SU-DHL-6 (cell line): Measurements from ENCODE around the gene TEX22.

Experiments used
- H2AFZ ChIP-seq: fragments of 200-600 bp; sonication (generic); 2 replicates; pipeline ENCODE4 v1.6.1; 2014; ENCODE audit warnings: low read depth, mild to moderate bottlenecking, moderate library complexity, mixed read lengths, antibody characterized with exemption, low read length; ENCODE audit not compliant: severe bottlenecking
- H3F3A ChIP-seq: fragments of 200-600 bp; shearing (Covaris generic); 2 replicates; pipeline ENCODE4 v1.6.0; 2016; ENCODE audit warnings: antibody characterized with exemption, mild to moderate bottlenecking; ENCODE audit not compliant: insufficient read depth
- H3K27ac ChIP-seq: fragments of 200-600 bp; sonication (generic); 2 replicates; pipeline ENCODE4 v1.5.1; 2016; ENCODE audit warnings: low read depth, mild to moderate bottlenecking, low read length, moderate library complexity, mixed read lengths
- H3K27me3 ChIP-seq: fragments of 200-600 bp; sonication (generic), shearing (Covaris generic); 2 replicates; pipeline ENCODE4 v1.6.0; 2014; ENCODE audit warnings: mild to moderate bottlenecking, low read length
- H3K36me3 ChIP-seq: fragments of 200-600 bp; sonication (generic); 2 replicates; pipeline ENCODE4 v1.6.1; 2014; ENCODE audit warnings: mild to moderate bottlenecking, low read length, mixed read lengths
- H3K4me2 ChIP-seq: fragments of 300-600, 200-600 bp; shearing (Covaris generic), sonication (generic); 2 replicates; pipeline ENCODE4 v1.6.0; 2014; ENCODE audit warnings: low read length, low read depth, mild to moderate bottlenecking; ENCODE audit not compliant: poor library complexity, severe bottlenecking
- H3K4me3 ChIP-seq: fragments of 200-600 bp; sonication (generic); 2 replicates; pipeline ENCODE4 v1.5.1; 2014; ENCODE audit warnings: antibody characterized with exemption, low read length, mild to moderate bottlenecking, mixed read lengths; ENCODE audit not compliant: insufficient read depth, poor library complexity, severe bottlenecking
- H3K79me2 ChIP-seq: fragments of 200-600 bp; sonication (generic); 2 replicates; pipeline ENCODE4 v1.6.1; 2014; ENCODE audit warnings: mild to moderate bottlenecking, low read length, moderate library complexity; ENCODE audit not compliant: insufficient read depth
- H3K9ac ChIP-seq: fragments of 200-600 bp; sonication (generic); 2 replicates; pipeline ENCODE4 v1.7.0; 2014; ENCODE audit warnings: mild to moderate bottlenecking, low read length
- H3K9me2 ChIP-seq: fragments of 200-600 bp; sonication (generic); replicated peaks from 2 replicates; pipeline ENCODE4 v1.6.1; 2014; ENCODE audit warnings: low read length; ENCODE audit not compliant: insufficient read depth
- H3K9me3 ChIP-seq: fragments of 200-600 bp; sonication (generic); 2 replicates; pipeline ENCODE4 v1.6.1; 2014; ENCODE audit warnings: low read length, mixed read lengths; ENCODE audit not compliant: insufficient read depth
- H4K20me1 ChIP-seq: fragments of 200-600 bp; sonication (generic); 2 replicates; pipeline ENCODE4 v1.6.1; 2014; ENCODE audit warnings: low read depth, mild to moderate bottlenecking, antibody characterized with exemption, low read length, moderate library complexity, mixed read lengths
- EZH2phosphoT487 ChIP-seq: fragments of 200-600 bp; sonication (generic), shearing (Covaris generic); conservative IDR thresholded peaks from 2 replicates; pipeline ENCODE4 v1.6.1; 2018; ENCODE audit warnings: mild to moderate bottlenecking, antibody characterized with exemption, low read length, moderate library complexity, mixed read lengths
- TF ChIP-seq, protein P1 (sequence below): fragments of 200-600 bp; sonication (generic); IDR thresholded peaks from one replicate; pipeline ENCODE4 v1.5.1; 2017; ENCODE audit warnings: antibody characterized with exemption, mild to moderate bottlenecking, low read length, moderate library complexity; ENCODE audit not compliant: insufficient read depth, poor library complexity, severe bottlenecking

TEX22 gene

DNA sequence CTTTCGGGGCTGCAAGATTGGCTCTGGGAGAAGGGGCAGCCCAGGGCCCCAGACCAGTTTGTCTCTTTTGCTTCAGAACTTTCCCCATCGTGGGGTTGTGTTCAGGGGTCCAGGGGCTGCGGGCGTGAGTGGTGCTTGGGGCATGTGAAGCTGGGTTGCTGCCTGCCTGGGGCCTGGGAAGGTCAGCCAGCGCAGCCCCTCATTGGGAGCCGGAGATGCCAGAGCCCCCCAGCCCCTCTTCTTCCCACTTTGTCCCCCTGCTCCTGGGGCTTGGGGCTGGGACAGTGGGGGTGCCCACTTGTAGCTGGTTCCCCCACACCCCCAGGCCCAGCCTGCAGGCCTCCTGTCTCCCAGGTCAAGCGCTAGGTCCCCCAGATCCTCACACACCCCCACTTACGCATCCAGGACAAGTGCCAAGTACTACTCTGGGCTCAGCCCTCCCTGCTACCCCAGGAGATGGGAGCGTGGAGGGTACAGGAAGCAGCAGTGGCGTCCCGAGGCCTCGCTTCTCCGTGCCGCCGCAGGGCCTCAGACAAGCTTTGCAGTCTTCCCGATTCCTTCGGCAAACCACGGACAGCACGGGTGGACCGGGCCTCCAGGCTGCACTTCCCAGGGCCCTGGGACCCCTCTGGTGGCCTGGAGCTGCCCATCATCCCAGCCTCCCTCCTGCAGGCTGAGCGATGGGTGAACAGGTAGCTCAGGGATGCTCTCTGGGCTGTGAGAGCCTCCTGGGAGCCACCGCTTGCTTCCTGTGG lies 42.3 kb upstream of the TEX22 start:
- no peak overlapping the region for H2AFZ ChIP-seq
- no peak overlapping the region for H3K27ac ChIP-seq
- TF ChIP-seq EZH2phosphoT487: no peak
- TF ChIP-seq, protein P1, sequence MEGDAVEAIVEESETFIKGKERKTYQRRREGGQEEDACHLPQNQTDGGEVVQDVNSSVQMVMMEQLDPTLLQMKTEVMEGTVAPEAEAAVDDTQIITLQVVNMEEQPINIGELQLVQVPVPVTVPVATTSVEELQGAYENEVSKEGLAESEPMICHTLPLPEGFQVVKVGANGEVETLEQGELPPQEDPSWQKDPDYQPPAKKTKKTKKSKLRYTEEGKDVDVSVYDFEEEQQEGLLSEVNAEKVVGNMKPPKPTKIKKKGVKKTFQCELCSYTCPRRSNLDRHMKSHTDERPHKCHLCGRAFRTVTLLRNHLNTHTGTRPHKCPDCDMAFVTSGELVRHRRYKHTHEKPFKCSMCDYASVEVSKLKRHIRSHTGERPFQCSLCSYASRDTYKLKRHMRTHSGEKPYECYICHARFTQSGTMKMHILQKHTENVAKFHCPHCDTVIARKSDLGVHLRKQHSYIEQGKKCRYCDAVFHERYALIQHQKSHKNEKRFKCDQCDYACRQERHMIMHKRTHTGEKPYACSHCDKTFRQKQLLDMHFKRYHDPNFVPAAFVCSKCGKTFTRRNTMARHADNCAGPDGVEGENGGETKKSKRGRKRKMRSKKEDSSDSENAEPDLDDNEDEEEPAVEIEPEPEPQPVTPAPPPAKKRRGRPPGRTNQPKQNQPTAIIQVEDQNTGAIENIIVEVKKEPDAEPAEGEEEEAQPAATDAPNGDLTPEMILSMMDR: no peak
- no peaks in the 10 kb centered on the region for H3K9me3 ChIP-seq
- H3K27me3 ChIP-seq: no peaks in the 10 kb centered on the region
- no peaks in the 10 kb centered on the region for H3K36me3 ChIP-seq
- H3K4me3 ChIP-seq: no peak overlapping the region
- no peaks in the 10 kb centered on the region for H3K9me2 ChIP-seq
- no peaks in the 10 kb centered on the region for H3F3A ChIP-seq
- H3K79me2 ChIP-seq: no peaks in the 10 kb centered on the region
- no peak overlapping the region for H3K4me2 ChIP-seq
- H4K20me1 ChIP-seq: no peaks in the 10 kb centered on the region
- H3K9ac ChIP-seq: no peak overlapping the region

DNA sequence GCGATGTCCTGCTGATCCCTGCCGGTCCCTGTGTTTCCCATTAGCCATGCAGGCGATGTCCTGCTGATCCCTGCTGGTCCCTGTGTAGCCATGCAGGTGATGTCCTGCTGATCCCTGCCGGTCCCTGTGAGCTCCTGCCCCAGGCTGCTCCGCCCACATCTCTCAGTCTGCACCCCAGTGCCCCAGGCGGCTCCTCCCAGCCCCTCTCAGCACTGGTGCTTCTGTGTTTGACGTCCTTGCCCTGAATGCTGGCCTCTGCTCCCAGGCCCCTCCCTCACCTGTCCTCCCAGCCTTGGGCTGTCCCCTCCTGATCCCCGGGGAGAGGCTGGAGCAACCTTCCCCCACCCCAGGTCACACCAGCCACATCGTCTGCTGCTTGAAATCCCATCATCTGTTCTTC lies 41.4 kb upstream of the TEX22 start:
- H4K20me1 ChIP-seq: no peaks in the 10 kb centered on the region
- H3K9me2 ChIP-seq: no peaks in the 10 kb centered on the region
- no peaks in the 10 kb centered on the region for H3K79me2 ChIP-seq
- TF ChIP-seq, protein P1: no peak
- no peak for TF ChIP-seq EZH2phosphoT487
- no peaks in the 10 kb centered on the region for H3K9me3 ChIP-seq
- no peaks in the 10 kb centered on the region for H3K36me3 ChIP-seq
- H3K4me2 ChIP-seq: no peak overlapping the region
- H3K27ac ChIP-seq: no peak overlapping the region
- no peaks in the 10 kb centered on the region for H3F3A ChIP-seq
- no peak overlapping the region for H2AFZ ChIP-seq
- no peak overlapping the region for H3K4me3 ChIP-seq
- H3K27me3 ChIP-seq: no peaks in the 10 kb centered on the region
- no peak overlapping the region for H3K9ac ChIP-seq

DNA sequence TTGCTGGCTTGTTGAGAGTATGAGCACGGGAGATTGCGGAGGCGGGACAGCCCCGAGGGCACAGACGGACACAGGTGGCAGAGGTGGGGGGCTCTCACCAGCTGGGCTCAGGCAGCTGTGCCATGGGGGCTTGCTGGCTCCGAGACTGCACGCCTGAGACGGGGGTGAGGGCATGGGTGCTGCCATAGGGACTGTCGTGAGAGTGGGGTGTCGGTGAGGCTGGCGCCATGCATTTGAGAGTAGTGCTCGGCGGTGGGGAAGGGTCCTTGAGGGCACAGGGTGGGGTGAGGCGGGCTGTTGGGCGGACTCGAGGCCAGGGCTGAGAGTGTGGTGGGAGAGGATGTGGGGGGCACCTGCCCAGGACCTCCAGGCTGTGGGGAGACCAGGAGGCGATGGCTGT lies 40.7 kb upstream of the TEX22 start:
- Histone ChIP-seq H3K27ac (no peak overlapping the region), H3K27me3 (no peaks in the 10 kb centered on the region), H3K9me3 (no peaks in the 10 kb centered on the region), H3K4me3 (no peak overlapping the region), H3K36me3 (no peaks in the 10 kb centered on the region), H3K9ac (no peak overlapping the region), H3K79me2 (no peaks in the 10 kb centered on the region), H3K4me2 (no peak overlapping the region), H3F3A (no peaks in the 10 kb centered on the region), H2AFZ (no peak overlapping the region), H4K20me1 (no peaks in the 10 kb centered on the region), H3K9me2 (no peaks in the 10 kb centered on the region)
- no peak for TF ChIP-seq EZH2phosphoT487
- TF ChIP-seq, protein P1: no peak
